PFSK-1 (cell line): ENCODE data around the gene ALDH4A1.

Source experiments
- POLR2AphosphoS5 ChIP-seq: IDR thresholded peaks from 2 replicates; pipeline ENCODE4 v1.6.1; 2012; ENCODE audit warnings: low read depth, mild to moderate bottlenecking, control low read depth, low read length, moderate library complexity
- TAF1 ChIP-seq: IDR thresholded peaks from 2 replicates; pipeline ENCODE4 v1.6.1; 2012; ENCODE audit warnings: low read length, control low read depth, borderline replicate concordance; ENCODE audit not compliant: insufficient read depth

DNA sequence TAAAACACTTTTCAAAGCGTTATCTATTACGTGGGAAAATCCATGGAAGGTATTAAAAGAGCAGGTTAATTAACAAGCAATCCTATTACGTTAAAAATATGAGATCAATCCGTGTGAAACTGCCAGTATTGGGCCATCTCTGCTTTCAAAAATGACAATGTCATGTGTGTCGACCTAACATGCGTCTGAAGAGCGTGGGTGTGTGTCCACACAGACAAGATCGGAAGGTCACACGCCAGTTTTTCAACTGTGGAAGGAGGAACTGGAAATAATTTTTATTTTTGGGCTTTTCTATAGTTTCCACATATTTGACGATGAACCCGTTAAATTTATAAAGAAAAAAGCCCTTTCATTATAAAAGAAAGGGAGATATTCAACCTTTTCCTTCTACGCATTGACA lies 17.6 kb upstream of the ALDH4A1 start:
- TF ChIP-seq TAF1 (no peak), POLR2AphosphoS5 (no peak)
